Measurements from ENCODE around the gene WSB1. TPM values are rescaled to one million over a fixed set of nuclear protein-coding genes. Genes with fewer than 3 reads are reported as not detected.
A peak's percentile ranks its signal among the peaks of the same experiment; 100 is the strongest.
"Not testable (repeated sequence)": the region's sequence is repeated elsewhere in the genome, so short reads cannot be mapped to it uniquely, and the experiment has no call there.

The WSB1 gene
- total RNA-seq, 8 experiments from 2014 or later, result 64.9 to 305 (median 210) TPM

- Histone ChIP-seq H3K4me3 (no peak overlapping the region), H3K4me1 (replicated peaks in 1 of 2) (peaks cover 0 to 4% of the 10 kb centered on the region in 2 donors), H3K27ac (no peak overlapping the region)
- 60 to 100% (median 90%) methylated on average over 1 to 4 of the region's 4 CpGs; no CpG with 5 or more reads in 4 of the 10 experiments for WGBS, 10 experiments
- in situ Hi-C loops (cut with MboI; ENCODE audit: low pct_unique_long_range_greater_than_20kb in 2 of 9, low sequenced_read_pairs in 9 of 9, unreplicated experiment in 9 of 9), result loop anchor here in 1 of 9 experiments (25.0 kb wide), 1 partner anchor 89 kb away; no protein-coding TSS in a partner anchor
- peak in 2 of 8 experiments; percentile 1 to 26 for ATAC-seq (replicated peaks in 6 of 8)
These were observed 29.0 kb downstream of the WSB1 start for GRCh38 chr17:27322690-27323508.

GRCh38 chr17:27323538-27324215 is 29.8 kb downstream of the WSB1 start:
- Histone ChIP-seq H3K4me1 (replicated peaks in 1 of 2) (peaks cover 0 to 4% of the 10 kb centered on the region in 2 donors), H3K27ac (no peak overlapping the region), H3K4me3 (no peak overlapping the region)
- WGBS, 10 experiments, result 0 to 90% (median 76%) methylated on average over 2 to 5 of the region's 7 CpGs; no CpG with 5 or more reads in 5 of the 10 experiments
- ATAC-seq (replicated peaks in 6 of 8), result peak; percentile 49 to 93 (median 68)
- in situ Hi-C loops (cut with MboI; ENCODE audit: low pct_unique_long_range_greater_than_20kb in 2 of 9, low sequenced_read_pairs in 9 of 9, unreplicated experiment in 9 of 9), result loop anchor here in 1 of 9 experiments (25.0 kb wide), 1 partner anchor 89 kb away; no protein-coding TSS in a partner anchor

GRCh38 chr17:27324771-27325339 is 30.9 kb downstream of the WSB1 start:
- no peak overlapping the region for H3K4me3 ChIP-seq
- peak in 1 of 8 experiments; percentile 6 for ATAC-seq (replicated peaks in 6 of 8)
- peaks cover 0 to 13% of the 10 kb centered on the region in 2 donors for H3K4me1 ChIP-seq (replicated peaks in 1 of 2)
- in situ Hi-C loops (cut with MboI; ENCODE audit: low pct_unique_long_range_greater_than_20kb in 2 of 9, low sequenced_read_pairs in 9 of 9, unreplicated experiment in 9 of 9), result loop anchor here in 4 of 9 experiments (25.0 kb wide), 4 partner anchors 87 to 312 kb away; partner anchors contain the start of gene LGALS9 (in 1 of the 4)
- WGBS, 10 experiments, result 60 to 93% (median 81%) methylated on average over 1 to 2 of the region's 5 CpGs; no CpG with 5 or more reads in 6 of the 10 experiments
- H3K27ac ChIP-seq, result no peak overlapping the region

- Histone ChIP-seq H3K4me1 (replicated peaks in 1 of 2) (peaks cover 0 to 13% of the 10 kb centered on the region in 2 donors), H3K27ac (no peak overlapping the region), H3K4me3 (no peak overlapping the region)
- in situ Hi-C loops (cut with MboI; ENCODE audit: low pct_unique_long_range_greater_than_20kb in 2 of 9, low sequenced_read_pairs in 9 of 9, unreplicated experiment in 9 of 9), result loop anchor here in 3 of 9 experiments (25.0 kb wide), 3 partner anchors 89 to 311 kb away; partner anchors contain the start of gene LGALS9 (in 1 of the 3)
- WGBS, 10 experiments, result 50 to 90% (median 63%) methylated on average over 1 to 2 of the region's 2 CpGs; no CpG with 5 or more reads in 2 of the 10 experiments
- ATAC-seq (replicated peaks in 6 of 8), result no peak
These were observed 32.1 kb downstream of the WSB1 start for GRCh38 chr17:27326051-27326450.

GRCh38 chr17:27326585-27326984 is 32.7 kb downstream of the WSB1 start:
- Histone ChIP-seq H3K4me3 (no peak overlapping the region), H3K27ac (no peak overlapping the region), H3K4me1 (replicated peaks in 1 of 2) (peaks cover 0 to 13% of the 10 kb centered on the region in 2 donors)
- in situ Hi-C loops (cut with MboI; ENCODE audit: low pct_unique_long_range_greater_than_20kb in 2 of 9, low sequenced_read_pairs in 9 of 9, unreplicated experiment in 9 of 9), result loop anchor here in 3 of 9 experiments (25.0 kb wide), 3 partner anchors 89 to 311 kb away; partner anchors contain the start of gene LGALS9 (in 1 of the 3)
- no peak for ATAC-seq (replicated peaks in 6 of 8)
- WGBS, 10 experiments, result 60 to 88% (median 67%) methylated on average over 1 of the region's 1 CpG; no CpG with 5 or more reads in 7 of the 10 experiments

- H3K4me1 ChIP-seq (replicated peaks in 1 of 2), result peaks cover 5 to 21% of the 10 kb centered on the region in 2 donors
- no peak overlapping the region for H3K27ac ChIP-seq
- WGBS, 10 experiments, result 40 to 100% (median 88%) methylated on average over 1 to 6 of the region's 7 CpGs; no CpG with 5 or more reads in 2 of the 10 experiments
- ATAC-seq (replicated peaks in 6 of 8), result no peak
- in situ Hi-C loops (cut with MboI; ENCODE audit: low pct_unique_long_range_greater_than_20kb in 2 of 9, low sequenced_read_pairs in 9 of 9, unreplicated experiment in 9 of 9), result loop anchor here in 3 of 9 experiments (25.0 kb wide), 3 partner anchors 90 to 310 kb away; partner anchors contain the start of gene LGALS9 (in 1 of the 3)
- H3K4me3 ChIP-seq, result no peak overlapping the region
These were observed 33.5 kb downstream of the WSB1 start for GRCh38 chr17:27327397-27327796.

- no peak for ATAC-seq (replicated peaks in 6 of 8)
- peaks cover 7 to 22% of the 10 kb centered on the region in 2 donors for H3K4me1 ChIP-seq (replicated peaks in 1 of 2)
- H3K4me3 ChIP-seq, result no peak overlapping the region
- WGBS, 10 experiments, result 29 to 100% (median 87%) methylated on average over 1 to 3 of the region's 4 CpGs; no CpG with 5 or more reads in 2 of the 10 experiments
- H3K27ac ChIP-seq, result no peak overlapping the region
- in situ Hi-C loops (cut with MboI; ENCODE audit: low pct_unique_long_range_greater_than_20kb in 2 of 9, low sequenced_read_pairs in 9 of 9, unreplicated experiment in 9 of 9), result loop anchor here in 3 of 9 experiments (25.0 kb wide), 3 partner anchors 91 to 309 kb away; partner anchors contain the start of gene LGALS9 (in 1 of the 3)
These were observed 34.0 kb downstream of the WSB1 start for GRCh38 chr17:27327871-27328270.

- Histone ChIP-seq H3K27ac (peak overlapping the region in 1 of 2 donors; percentile 64), H3K4me1 (replicated peaks in 1 of 2) (peaks cover 11 to 21% of the 10 kb centered on the region in 2 donors)
- not testable (repeated sequence) for ATAC-seq (replicated peaks in 6 of 8); H3K4me3 ChIP-seq
- 0 to 100% (median 73%) methylated on average over 1 to 7 of the region's 9 CpGs; no CpG with 5 or more reads in 2 of the 10 experiments for WGBS, 10 experiments
- in situ Hi-C loops (cut with MboI; ENCODE audit: low pct_unique_long_range_greater_than_20kb in 2 of 9, low sequenced_read_pairs in 9 of 9, unreplicated experiment in 9 of 9), result loop anchor here in 3 of 9 experiments (25.0 kb wide), 3 partner anchors 91 to 309 kb away; partner anchors contain the start of gene LGALS9 (in 1 of the 3)
These were observed 34.8 kb downstream of the WSB1 start for GRCh38 chr17:27328686-27329085.

GRCh38 chr17:27329146-27329805 is 35.4 kb downstream of the WSB1 start:
- H3K4me3 ChIP-seq, result no peak overlapping the region
- H3K27ac ChIP-seq, result peak overlapping the region in 1 of 2 donors; percentile 64
- no peak for ATAC-seq (replicated peaks in 6 of 8)
- WGBS, 10 experiments, result 0 to 100% (median 40%) methylated on average over 1 to 5 of the region's 8 CpGs; no CpG with 5 or more reads in 4 of the 10 experiments
- in situ Hi-C loops (cut with MboI; ENCODE audit: low pct_unique_long_range_greater_than_20kb in 2 of 9, low sequenced_read_pairs in 9 of 9, unreplicated experiment in 9 of 9), result loop anchor here in 3 of 9 experiments (25.0 kb wide), 3 partner anchors 92 to 308 kb away; partner anchors contain the start of gene LGALS9 (in 1 of the 3)
- H3K4me1 ChIP-seq (replicated peaks in 1 of 2), result peaks cover 11 to 21% of the 10 kb centered on the region in 2 donors

GRCh38 chr17:27332047-27332393 is 38.1 kb downstream of the WSB1 start:
- H3K4me3 ChIP-seq, result no peak overlapping the region
- 29 to 95% (median 40%) methylated on average over 1 to 3 of the region's 3 CpGs; no CpG with 5 or more reads in 7 of the 10 experiments for WGBS, 10 experiments
- in situ Hi-C loops (cut with MboI; ENCODE audit: low pct_unique_long_range_greater_than_20kb in 2 of 9, low sequenced_read_pairs in 9 of 9, unreplicated experiment in 9 of 9), result loop anchor here in 5 of 9 experiments (5.0 to 25.0 kb wide), 5 partner anchors 87 to 305 kb away; partner anchors contain the start of gene LGALS9 (in 1 of the 5)
- H3K27ac ChIP-seq, result peak overlapping the region; percentile 78 to 89
- peaks cover 11 to 21% of the 10 kb centered on the region in 2 donors for H3K4me1 ChIP-seq (replicated peaks in 1 of 2)
- ATAC-seq (replicated peaks in 6 of 8), result no peak

Measured in motor neuron (in vitro differentiated cells).